Iris pigment epithelial cell (primary cell): Measurements from ENCODE around the gene ATP5F1E.

Experiments
- DNase-seq: peaks from one replicate; pipeline ENCODE4 v3.0.0-alpha.2; 2011; ENCODE audit warnings: low read depth

ATP5F1E gene

GRCh38 chr20:59005523-59006166 is 26.5 kb downstream of the ATP5F1E start:
- no peak for DNase-seq

DNA sequence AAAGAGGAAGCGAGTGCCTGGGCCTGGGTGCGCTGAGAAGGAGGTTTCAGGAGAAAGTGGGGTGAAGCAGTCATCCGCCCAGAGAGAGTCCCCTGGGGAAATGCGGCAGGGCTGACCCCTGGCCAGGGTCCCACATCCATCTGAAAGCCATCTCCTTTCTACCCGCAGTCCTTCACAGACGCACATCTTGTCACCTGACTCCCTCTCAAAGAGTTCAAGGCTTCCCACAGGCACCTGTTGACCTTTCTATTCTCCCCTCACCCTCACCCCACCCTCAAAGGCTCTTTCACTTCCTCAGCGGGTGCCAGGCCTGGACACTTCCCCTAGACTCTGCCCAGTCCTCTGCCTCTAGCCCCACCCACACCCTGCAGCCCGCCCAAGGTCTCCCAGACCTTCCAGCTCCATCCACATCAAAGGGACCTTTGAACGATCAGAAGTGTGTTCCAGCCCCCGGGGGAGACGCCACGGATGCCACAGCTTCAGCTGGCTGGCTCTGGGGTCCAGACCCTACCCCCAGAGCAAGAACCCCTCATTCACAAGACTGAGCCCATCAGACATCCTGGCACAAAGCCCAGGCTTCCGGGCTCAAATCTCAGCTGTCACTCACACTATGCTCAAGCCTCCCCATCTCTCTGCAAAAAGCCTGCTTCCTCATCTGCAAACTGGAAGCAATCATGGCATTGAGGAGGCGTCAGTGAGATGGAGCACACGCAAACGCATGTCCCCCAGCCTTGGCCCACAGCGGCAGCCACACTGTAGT is 27.2 kb downstream of the ATP5F1E start:
- no peak for DNase-seq

- DNase-seq = no peak
These were observed 27.7 kb downstream of the ATP5F1E start for GRCh38 chr20:59004493-59004762.

DNA sequence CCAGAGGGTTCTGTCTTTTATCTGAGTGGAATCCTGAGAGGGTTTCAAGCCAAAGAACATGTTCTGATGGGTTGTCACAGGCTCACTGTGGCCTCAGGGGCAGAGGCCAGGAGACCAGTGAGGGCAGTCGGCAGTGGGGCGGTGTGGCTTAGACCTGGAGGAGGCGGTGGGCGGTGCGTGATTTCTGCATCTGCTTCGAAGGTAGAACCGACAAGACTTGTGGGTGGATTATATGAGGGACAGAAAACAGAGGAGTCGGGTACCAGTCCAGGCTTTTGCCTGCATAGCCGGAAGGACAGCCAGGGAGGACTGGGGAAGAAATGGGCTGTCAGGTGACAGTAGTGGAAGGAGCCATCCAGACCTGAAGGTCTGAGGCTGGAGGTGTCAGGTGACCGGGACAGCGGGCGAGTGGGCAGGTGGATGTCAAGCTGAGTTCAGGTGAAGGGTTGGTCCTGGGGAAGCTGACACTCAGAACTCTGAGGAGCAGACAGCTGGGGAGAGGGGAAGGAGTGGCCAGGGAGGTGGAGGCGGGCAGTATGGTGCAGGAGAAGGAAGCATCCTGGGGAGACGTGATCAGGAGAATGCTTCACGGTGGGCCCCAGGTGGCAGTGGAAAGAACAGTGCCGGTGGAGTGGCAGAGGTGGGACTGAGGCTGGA is 28.2 kb downstream of the ATP5F1E start:
- DNase-seq = no peak

- DNase-seq = no peak
These were observed 29.2 kb downstream of the ATP5F1E start for GRCh38 chr20:59002874-59003399.

DNA sequence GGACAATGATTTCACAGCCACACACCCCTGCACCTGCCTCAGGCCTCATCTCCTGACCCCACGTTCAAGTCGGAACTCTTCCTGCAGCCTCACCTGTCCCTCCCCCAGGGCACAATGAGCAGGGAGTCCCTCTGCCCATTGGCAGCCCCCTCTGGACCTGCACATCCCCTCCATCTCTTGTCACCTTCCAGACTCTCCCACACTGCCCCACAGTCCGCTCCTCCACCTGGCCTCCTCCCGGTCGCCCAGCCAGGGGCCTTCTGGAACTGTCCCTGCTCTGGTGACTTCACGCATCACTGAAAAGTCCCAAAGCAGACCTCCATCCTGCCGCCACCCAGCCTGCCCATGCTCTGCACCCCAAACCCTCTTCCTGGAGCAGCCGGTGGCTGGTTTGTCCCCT is 29.7 kb downstream of the ATP5F1E start:
- no peak for DNase-seq

- DNase-seq = no peak
These were observed 30.5 kb downstream of the ATP5F1E start for GRCh38 chr20:59001449-59002171.

DNA sequence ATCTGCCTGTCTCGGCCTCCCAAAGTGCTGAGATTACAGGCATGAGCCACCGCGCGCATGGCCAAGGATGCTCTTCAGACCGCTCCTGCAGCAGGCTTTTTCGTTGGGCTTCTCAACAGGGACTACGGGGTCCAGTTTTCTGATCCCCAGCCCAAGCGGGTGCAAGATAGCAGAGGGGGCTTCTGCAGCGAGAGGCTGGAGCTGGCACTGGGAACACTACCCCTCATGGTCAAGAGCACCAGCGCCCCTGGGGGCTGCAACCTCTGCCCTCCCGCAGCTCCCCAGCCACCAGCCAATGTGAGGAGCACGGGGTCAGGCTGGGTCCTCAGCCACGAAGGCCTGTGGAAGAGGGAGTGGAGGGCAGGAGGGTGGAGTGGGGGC is 31.1 kb downstream of the ATP5F1E start:
- no peak for DNase-seq

GRCh38 chr20:59000326-59000725 is 31.8 kb downstream of the ATP5F1E start:
- DNase-seq = no peak

GRCh38 chr20:58998656-58999055 is 33.5 kb downstream of the ATP5F1E start:
- DNase-seq = no peak

DNA sequence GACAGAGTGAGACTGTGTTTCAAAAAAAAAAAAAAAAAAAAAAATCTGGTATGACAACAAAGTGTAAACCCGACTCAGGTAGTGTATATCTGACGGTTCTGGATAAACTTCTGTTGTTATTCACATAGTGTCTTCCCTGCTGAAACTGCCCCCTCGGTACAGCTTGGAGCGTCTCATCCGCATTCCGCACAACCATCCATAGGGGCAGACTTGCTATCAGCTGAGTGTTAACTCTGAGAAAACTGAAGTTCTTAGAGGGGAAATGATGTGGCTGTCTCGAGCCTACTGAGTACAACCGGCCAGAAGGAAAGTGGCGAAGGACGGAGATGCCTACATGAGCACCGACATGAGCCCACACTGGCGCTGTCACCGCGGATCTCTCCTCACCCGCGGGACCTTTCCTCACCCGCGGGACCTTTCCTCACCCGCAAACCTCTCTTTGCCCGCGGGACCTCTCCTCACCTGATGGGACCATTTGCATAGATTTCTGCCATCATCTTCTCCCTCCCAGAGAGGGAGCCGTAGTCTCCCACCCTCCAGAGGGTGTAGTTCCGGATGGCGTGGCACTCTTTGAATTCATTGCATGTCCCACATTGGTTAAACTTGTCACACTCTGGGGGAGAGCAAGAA is 34.9 kb downstream of the ATP5F1E start:
- no peak for DNase-seq

- DNase-seq = no peak
These were observed 35.9 kb downstream of the ATP5F1E start for GRCh38 chr20:58996226-58996611.

- no peak for DNase-seq
These were observed 36.5 kb downstream of the ATP5F1E start for GRCh38 chr20:58995461-58996225.

GRCh38 chr20:58994390-58995159 is 37.6 kb downstream of the ATP5F1E start:
- no peak for DNase-seq

GRCh38 chr20:58993332-58994248 is 38.5 kb downstream of the ATP5F1E start:
- DNase-seq = no peak

DNA sequence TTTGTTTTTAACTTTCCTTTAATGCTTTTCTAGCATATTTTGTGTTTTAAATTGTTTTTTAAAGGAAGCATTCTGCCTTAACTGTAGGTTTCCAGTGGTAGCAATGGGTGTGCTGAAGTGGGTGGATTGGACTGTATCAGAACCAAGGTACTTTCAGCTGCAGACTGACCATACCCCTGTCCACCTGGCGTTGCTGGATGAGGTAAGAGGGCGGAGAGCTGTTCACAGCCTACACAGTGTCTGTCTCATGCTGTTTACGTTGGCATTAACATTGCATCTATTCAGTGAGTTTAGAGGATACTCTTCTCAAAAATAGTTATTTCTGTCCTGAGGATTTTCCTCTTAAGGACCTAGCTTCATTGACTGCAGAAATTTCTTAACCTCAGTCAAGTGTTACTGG is 39.2 kb downstream of the ATP5F1E start:
- DNase-seq = no peak

GRCh38 chr20:58991715-58992114 is 40.4 kb downstream of the ATP5F1E start:
- DNase-seq = no peak

DNA sequence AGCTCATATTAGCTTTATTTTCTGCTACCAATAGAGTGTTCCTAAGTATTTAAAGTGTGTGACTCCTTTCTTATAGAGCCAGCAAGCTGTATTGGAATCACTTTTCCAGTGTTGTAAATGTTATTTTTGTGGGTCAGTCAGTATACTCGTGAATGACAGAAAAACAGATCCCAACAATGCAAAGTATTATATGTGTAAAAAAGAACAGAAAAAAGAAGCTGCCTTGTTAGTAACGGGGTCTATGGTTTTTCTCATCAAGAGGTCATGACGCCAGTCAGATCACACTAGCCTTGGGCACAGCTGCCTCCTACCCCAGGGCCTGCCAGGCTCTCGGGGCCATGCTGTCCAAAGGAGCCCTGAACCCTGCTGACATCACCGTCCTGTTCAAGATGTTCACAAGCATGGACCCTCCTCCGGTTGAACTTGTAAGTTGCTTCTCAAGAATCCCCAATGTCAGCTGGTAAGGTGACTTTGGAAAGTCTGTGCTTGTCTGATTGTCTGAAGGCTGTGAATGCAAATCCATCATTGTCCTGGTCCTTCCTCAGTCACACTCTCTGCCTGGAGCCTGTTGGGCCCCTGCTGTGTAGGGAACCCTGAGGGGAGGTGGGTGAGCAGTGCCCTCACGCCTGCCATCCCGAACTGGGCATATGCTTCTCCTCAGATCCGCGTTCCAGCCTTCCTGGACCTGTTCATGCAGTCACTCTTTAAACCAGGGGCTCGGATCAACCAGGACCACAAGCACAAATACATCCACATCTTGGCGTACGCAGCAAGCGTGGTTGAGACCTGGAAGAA is 41.3 kb downstream of the ATP5F1E start:
- DNase-seq = no peak

DNA sequence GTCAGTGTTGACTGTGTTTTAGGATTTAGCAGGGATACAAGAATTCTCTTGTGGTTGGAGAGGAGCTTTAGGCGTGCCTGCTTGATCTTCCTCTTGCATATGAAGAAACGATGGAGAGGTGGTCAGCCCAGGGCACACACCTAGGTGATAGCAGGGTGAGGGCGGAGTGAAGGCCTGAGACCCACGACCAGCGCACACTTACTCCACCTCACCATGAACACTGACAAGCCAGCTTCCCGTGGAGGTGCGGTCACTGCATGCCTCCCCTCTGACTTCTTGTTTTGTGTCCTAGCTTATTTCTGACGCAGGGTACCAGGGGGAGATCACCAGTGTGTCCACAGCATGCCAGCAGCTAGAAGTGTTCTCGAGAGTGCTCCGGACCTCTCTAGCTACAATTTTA is 42.9 kb downstream of the ATP5F1E start:
- DNase-seq = no peak
